T-helper 2 cell treated with Interferon-gamma antibody and Interleukin-4, amounts not matched to agents 5 μg/mL and 100 μg/mL, for 36 hours (primary cell): Measurements from ENCODE around the gene PHYHIPL.
"Not testable (repeated sequence)": the region's sequence is repeated elsewhere in the genome, so short reads cannot be mapped to it uniquely, and the experiment has no call there.

Experiments used
- DNase-seq: peaks from one replicate; pipeline ENCODE4 v3.0.0; 2021; ENCODE audit warnings: low spot score
- H3K27ac Mint-ChIP-seq: one replicate; pipeline ENCODE4 v1.8.0; 2021; ENCODE audit warnings: mild to moderate bottlenecking, mixed read lengths
- H3K27me3 Mint-ChIP-seq: one replicate; pipeline ENCODE4 v1.8.0; 2021; ENCODE audit warnings: low read depth, mixed read lengths
- H3K36me3 Mint-ChIP-seq: one replicate; pipeline ENCODE4 v1.8.0; 2021; ENCODE audit warnings: low read depth, mixed read lengths
- H3K4me1 Mint-ChIP-seq: one replicate; pipeline ENCODE4 v1.8.0; 2021; ENCODE audit warnings: low read depth, mixed read lengths
- H3K4me3 Mint-ChIP-seq: one replicate; pipeline ENCODE4 v1.8.0; 2022; ENCODE audit warnings: mild to moderate bottlenecking, moderate library complexity, mixed read lengths
- H3K9me3 Mint-ChIP-seq: one replicate; pipeline ENCODE4 v1.8.0; 2021; ENCODE audit warnings: mixed read lengths

Gene PHYHIPL

GRCh38 chr10:59223597-59223996 is 47.2 kb downstream of the PHYHIPL start:
- H3K9me3 Mint-ChIP-seq, H3K27ac Mint-ChIP-seq, H3K4me1 Mint-ChIP-seq, H3K27me3 Mint-ChIP-seq, H3K4me3 Mint-ChIP-seq, DNase-seq, H3K36me3 Mint-ChIP-seq: not testable (repeated sequence)

GRCh38 chr10:59225211-59225610 is 48.8 kb downstream of the PHYHIPL start:
- no peaks in the 10 kb centered on the region for H3K9me3 Mint-ChIP-seq
- no peaks in the 10 kb centered on the region for H3K36me3 Mint-ChIP-seq
- no peaks in the 10 kb centered on the region for H3K4me1 Mint-ChIP-seq
- no peak overlapping the region for H3K27ac Mint-ChIP-seq
- DNase-seq, result no peak
- no peaks in the 10 kb centered on the region for H3K27me3 Mint-ChIP-seq
- H3K4me3 Mint-ChIP-seq, result no peak overlapping the region

- Mint-ChIP-seq H3K27me3 (no peaks in the 10 kb centered on the region), H3K4me1 (no peaks in the 10 kb centered on the region), H3K9me3 (no peaks in the 10 kb centered on the region), H3K27ac (no peak overlapping the region), H3K4me3 (no peak overlapping the region), H3K36me3 (no peaks in the 10 kb centered on the region)
- DNase-seq, result no peak
Measured at GRCh38 chr10:59227136-59227673, 50.8 kb downstream of the PHYHIPL start.

GRCh38 chr10:59229441-59229840 is 53.0 kb downstream of the PHYHIPL start:
- no peaks in the 10 kb centered on the region for H3K27me3 Mint-ChIP-seq
- H3K4me1 Mint-ChIP-seq, result no peaks in the 10 kb centered on the region
- no peak for DNase-seq
- no peaks in the 10 kb centered on the region for H3K36me3 Mint-ChIP-seq
- H3K27ac Mint-ChIP-seq, result no peak overlapping the region
- no peak overlapping the region for H3K4me3 Mint-ChIP-seq
- no peaks in the 10 kb centered on the region for H3K9me3 Mint-ChIP-seq

- H3K9me3 Mint-ChIP-seq, result no peaks in the 10 kb centered on the region
- H3K4me3 Mint-ChIP-seq, result no peak overlapping the region
- no peak overlapping the region for H3K27ac Mint-ChIP-seq
- no peak for DNase-seq
- H3K4me1 Mint-ChIP-seq, result no peaks in the 10 kb centered on the region
- no peaks in the 10 kb centered on the region for H3K36me3 Mint-ChIP-seq
- H3K27me3 Mint-ChIP-seq, result no peaks in the 10 kb centered on the region
Measured at GRCh38 chr10:59234194-59234593, 57.8 kb downstream of the PHYHIPL start.

- H3K36me3 Mint-ChIP-seq, result no peaks in the 10 kb centered on the region
- H3K9me3 Mint-ChIP-seq, result no peaks in the 10 kb centered on the region
- H3K27me3 Mint-ChIP-seq, result no peaks in the 10 kb centered on the region
- no peak overlapping the region for H3K4me3 Mint-ChIP-seq
- no peak overlapping the region for H3K27ac Mint-ChIP-seq
- DNase-seq, result no peak
- H3K4me1 Mint-ChIP-seq, result no peaks in the 10 kb centered on the region
Measured at GRCh38 chr10:59234816-59235429, 58.5 kb downstream of the PHYHIPL start.

GRCh38 chr10:59236064-59236697 is 59.7 kb downstream of the PHYHIPL start:
- H3K4me3 Mint-ChIP-seq, result no peak overlapping the region
- no peaks in the 10 kb centered on the region for H3K36me3 Mint-ChIP-seq
- no peak overlapping the region for H3K27ac Mint-ChIP-seq
- H3K9me3 Mint-ChIP-seq, result no peaks in the 10 kb centered on the region
- no peaks in the 10 kb centered on the region for H3K27me3 Mint-ChIP-seq
- H3K4me1 Mint-ChIP-seq, result no peaks in the 10 kb centered on the region
- DNase-seq, result no peak

- Mint-ChIP-seq H3K27me3 (no peaks in the 10 kb centered on the region), H3K27ac (no peak overlapping the region), H3K9me3 (no peaks in the 10 kb centered on the region), H3K36me3 (no peaks in the 10 kb centered on the region), H3K4me3 (no peak overlapping the region), H3K4me1 (no peaks in the 10 kb centered on the region)
- no peak for DNase-seq
Measured at GRCh38 chr10:59237775-59238174, 61.3 kb downstream of the PHYHIPL start.

GRCh38 chr10:59239108-59239507 is 62.7 kb downstream of the PHYHIPL start:
- H3K36me3 Mint-ChIP-seq, DNase-seq, H3K27me3 Mint-ChIP-seq, H3K4me3 Mint-ChIP-seq, H3K4me1 Mint-ChIP-seq, H3K9me3 Mint-ChIP-seq, H3K27ac Mint-ChIP-seq: not testable (repeated sequence)

- no peak for DNase-seq
- no peak overlapping the region for H3K27ac Mint-ChIP-seq
- no peaks in the 10 kb centered on the region for H3K9me3 Mint-ChIP-seq
- no peaks in the 10 kb centered on the region for H3K4me1 Mint-ChIP-seq
- no peaks in the 10 kb centered on the region for H3K27me3 Mint-ChIP-seq
- H3K36me3 Mint-ChIP-seq, result no peaks in the 10 kb centered on the region
- H3K4me3 Mint-ChIP-seq, result no peak overlapping the region
Measured at GRCh38 chr10:59240582-59241183, 64.2 kb downstream of the PHYHIPL start.

- H3K4me1 Mint-ChIP-seq, result no peaks in the 10 kb centered on the region
- no peak overlapping the region for H3K4me3 Mint-ChIP-seq
- no peak overlapping the region for H3K27ac Mint-ChIP-seq
- H3K27me3 Mint-ChIP-seq, result no peaks in the 10 kb centered on the region
- H3K36me3 Mint-ChIP-seq, result no peaks in the 10 kb centered on the region
- H3K9me3 Mint-ChIP-seq, result no peaks in the 10 kb centered on the region
- DNase-seq, result no peak
Measured at GRCh38 chr10:59242057-59242456, 65.6 kb downstream of the PHYHIPL start.

GRCh38 chr10:59242991-59243390 is 66.5 kb downstream of the PHYHIPL start:
- no peaks in the 10 kb centered on the region for H3K36me3 Mint-ChIP-seq
- H3K9me3 Mint-ChIP-seq, result no peaks in the 10 kb centered on the region
- no peak for DNase-seq
- H3K27ac Mint-ChIP-seq, result no peak overlapping the region
- H3K4me1 Mint-ChIP-seq, result no peaks in the 10 kb centered on the region
- no peak overlapping the region for H3K4me3 Mint-ChIP-seq
- no peaks in the 10 kb centered on the region for H3K27me3 Mint-ChIP-seq

GRCh38 chr10:59243611-59244195 is 67.3 kb downstream of the PHYHIPL start:
- H3K36me3 Mint-ChIP-seq, result no peaks in the 10 kb centered on the region
- no peaks in the 10 kb centered on the region for H3K4me1 Mint-ChIP-seq
- no peak overlapping the region for H3K27ac Mint-ChIP-seq
- no peaks in the 10 kb centered on the region for H3K9me3 Mint-ChIP-seq
- no peak overlapping the region for H3K4me3 Mint-ChIP-seq
- H3K27me3 Mint-ChIP-seq, result no peaks in the 10 kb centered on the region
- DNase-seq, result no peak

- Mint-ChIP-seq H3K9me3 (no peaks in the 10 kb centered on the region), H3K4me3 (no peak overlapping the region), H3K4me1 (no peaks in the 10 kb centered on the region), H3K36me3 (no peaks in the 10 kb centered on the region), H3K27me3 (no peaks in the 10 kb centered on the region), H3K27ac (no peak overlapping the region)
- DNase-seq, result no peak
Measured at GRCh38 chr10:59244871-59245270, 68.4 kb downstream of the PHYHIPL start.
